Measurements from ENCODE around the gene ITPR3.

Gene ITPR3

DNA sequence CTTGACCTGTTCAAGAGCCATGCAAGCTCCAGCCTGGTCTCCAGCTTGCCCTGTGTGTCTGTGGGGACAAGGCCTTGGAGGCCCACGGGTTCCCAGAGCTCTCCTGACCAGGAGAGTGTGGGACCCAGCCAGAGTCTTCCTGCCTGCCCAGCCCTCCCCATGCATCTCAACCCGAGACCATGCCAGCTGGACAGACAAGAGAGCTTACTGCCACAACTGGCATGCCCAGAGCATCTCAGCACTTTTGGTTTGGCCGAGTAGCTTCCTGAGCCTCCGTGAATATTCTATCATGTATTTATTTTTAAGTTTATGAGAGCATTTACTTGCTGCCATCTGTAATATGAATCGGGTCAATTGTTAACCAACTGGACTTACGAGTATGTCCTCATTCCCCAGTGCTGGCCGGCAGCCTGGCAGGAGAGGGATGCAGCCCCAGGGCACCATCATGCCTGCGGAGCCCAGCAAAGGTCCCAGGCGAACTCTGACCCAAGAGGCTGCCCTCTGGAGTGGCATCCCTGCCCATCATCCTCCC is 110.7 kb downstream of the ITPR3 start:
- no peak for DNase-seq (ENCODE audit: low spot score)
- Histone ChIP-seq H3K4me3 (no peak overlapping the region), H3K27ac (no peak overlapping the region)
- TF ChIP-seq, protein P1, sequence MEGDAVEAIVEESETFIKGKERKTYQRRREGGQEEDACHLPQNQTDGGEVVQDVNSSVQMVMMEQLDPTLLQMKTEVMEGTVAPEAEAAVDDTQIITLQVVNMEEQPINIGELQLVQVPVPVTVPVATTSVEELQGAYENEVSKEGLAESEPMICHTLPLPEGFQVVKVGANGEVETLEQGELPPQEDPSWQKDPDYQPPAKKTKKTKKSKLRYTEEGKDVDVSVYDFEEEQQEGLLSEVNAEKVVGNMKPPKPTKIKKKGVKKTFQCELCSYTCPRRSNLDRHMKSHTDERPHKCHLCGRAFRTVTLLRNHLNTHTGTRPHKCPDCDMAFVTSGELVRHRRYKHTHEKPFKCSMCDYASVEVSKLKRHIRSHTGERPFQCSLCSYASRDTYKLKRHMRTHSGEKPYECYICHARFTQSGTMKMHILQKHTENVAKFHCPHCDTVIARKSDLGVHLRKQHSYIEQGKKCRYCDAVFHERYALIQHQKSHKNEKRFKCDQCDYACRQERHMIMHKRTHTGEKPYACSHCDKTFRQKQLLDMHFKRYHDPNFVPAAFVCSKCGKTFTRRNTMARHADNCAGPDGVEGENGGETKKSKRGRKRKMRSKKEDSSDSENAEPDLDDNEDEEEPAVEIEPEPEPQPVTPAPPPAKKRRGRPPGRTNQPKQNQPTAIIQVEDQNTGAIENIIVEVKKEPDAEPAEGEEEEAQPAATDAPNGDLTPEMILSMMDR (IDR thresholded peaks at IDR 0.05), result no peak

DNA sequence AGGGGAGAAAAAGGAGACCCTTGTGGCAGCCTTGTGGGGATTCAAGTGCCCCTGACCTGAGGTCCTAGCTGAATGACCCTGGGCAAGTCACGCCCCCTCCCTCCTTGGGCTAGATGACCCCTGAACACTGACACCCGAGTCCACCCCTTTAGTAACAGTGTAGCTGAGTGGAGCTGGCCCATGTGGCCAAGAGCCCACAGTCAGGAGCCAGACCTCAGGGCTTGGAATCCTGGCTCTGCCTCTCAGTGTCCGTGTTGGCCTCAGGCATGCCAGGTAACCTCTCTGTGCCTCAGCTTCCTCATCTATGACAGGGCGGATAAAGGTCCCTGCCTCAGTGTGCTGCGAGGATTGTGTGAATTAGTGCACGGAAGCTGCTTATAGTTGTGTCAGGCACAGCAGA is 111.3 kb downstream of the ITPR3 start:
- TF ChIP-seq, protein P1 (IDR thresholded peaks at IDR 0.05), result no peak
- DNase-seq (ENCODE audit: low spot score), result no peak
- Histone ChIP-seq H3K4me3 (no peak overlapping the region), H3K27ac (no peak overlapping the region)

DNA sequence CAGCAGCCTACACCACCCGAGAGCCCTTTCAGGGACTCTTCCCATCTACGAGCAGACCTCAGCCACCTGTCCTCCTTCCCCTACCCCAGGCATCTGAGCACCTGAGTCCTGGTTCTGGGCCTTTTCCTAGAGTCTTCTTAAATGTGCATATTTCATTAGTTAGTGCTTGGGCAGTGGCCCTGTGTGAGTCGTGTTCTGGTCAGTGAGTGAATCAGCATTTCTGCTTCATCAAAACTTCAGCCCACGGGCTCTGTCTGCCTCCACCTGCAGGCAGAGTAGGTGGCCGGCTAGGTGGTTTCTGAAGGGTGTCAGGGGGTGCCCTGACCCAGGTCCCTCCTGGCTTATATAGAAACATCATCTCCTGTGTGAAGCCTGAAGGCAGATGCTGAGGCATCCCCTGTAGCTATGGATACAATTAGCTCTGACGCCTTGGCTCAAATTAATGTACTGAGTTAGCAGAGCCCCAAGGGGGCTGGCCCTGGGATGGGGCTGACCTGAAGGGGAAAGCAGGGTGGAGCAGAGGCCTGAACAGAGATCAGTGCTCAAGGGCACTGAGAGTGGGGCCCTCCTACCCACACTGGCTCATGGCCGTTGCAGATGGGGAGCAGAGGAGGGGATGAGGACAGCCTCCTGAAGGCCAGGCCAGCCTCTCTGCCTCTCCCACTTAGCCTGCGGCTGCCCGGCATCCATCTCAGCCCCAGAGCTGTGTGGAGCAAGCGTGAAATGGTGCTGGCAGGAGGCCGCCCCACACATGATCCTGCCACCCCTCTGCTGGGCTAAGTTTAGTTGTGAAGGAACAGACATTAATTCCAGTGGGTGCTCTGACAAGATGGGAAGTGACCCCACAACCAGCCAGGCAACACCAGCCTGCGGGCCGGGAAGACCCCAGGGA is 111.9 kb downstream of the ITPR3 start:
- TF ChIP-seq, protein P1 (IDR thresholded peaks at IDR 0.05), result no peak
- no peak overlapping the region for H3K27ac ChIP-seq
- H3K4me3 ChIP-seq, result no peak overlapping the region

DNA sequence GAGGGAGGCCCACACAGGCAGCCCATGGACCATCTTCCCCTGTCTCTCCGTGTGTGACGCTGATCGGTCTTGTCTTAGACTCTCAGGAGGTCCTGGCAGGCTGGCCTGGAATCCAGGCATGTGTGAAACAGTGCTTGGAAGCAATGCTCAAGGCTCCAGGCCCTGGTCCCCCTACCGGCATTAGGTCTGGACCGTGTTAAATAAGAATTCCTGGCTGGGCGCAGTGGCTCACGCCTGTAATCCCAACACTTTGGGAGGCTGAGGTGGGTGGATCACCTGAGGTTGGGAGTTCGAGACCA is 112.5 kb downstream of the ITPR3 start:
- TF ChIP-seq, protein P1 (IDR thresholded peaks at IDR 0.05), result no peak
- no peak overlapping the region for H3K4me3 ChIP-seq
- H3K27ac ChIP-seq, result no peak overlapping the region
- no peak for DNase-seq (ENCODE audit: low spot score)

More for the DNA sequence above, 111.9 kb downstream of the ITPR3 start:
- no peak for DNase-seq (ENCODE audit: low spot score)

DNA sequence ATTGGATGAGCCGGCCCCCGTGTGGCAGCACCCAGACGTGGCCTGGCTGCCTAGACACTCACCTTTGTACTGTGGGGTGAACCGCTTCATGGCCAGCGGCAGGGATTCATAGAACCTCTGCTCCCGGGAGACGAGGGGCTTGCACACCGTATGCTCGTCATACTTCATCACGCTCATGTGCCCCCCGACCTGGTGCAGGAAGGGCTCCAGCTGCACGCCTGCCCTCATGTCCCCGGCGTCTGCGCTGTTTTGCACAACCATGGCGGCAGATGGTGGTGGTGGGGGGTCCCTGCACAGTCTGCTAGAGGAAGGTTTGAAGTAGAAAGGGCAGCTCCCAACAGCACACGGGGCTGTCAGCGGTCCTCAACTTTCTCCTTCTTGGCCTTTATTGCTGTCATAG is 114.1 kb downstream of the ITPR3 start:
- H3K4me3 ChIP-seq, result no peak overlapping the region
- DNase-seq (ENCODE audit: low spot score), result no peak
- TF ChIP-seq, protein P1 (IDR thresholded peaks at IDR 0.05), result no peak
- no peak overlapping the region for H3K27ac ChIP-seq

DNA sequence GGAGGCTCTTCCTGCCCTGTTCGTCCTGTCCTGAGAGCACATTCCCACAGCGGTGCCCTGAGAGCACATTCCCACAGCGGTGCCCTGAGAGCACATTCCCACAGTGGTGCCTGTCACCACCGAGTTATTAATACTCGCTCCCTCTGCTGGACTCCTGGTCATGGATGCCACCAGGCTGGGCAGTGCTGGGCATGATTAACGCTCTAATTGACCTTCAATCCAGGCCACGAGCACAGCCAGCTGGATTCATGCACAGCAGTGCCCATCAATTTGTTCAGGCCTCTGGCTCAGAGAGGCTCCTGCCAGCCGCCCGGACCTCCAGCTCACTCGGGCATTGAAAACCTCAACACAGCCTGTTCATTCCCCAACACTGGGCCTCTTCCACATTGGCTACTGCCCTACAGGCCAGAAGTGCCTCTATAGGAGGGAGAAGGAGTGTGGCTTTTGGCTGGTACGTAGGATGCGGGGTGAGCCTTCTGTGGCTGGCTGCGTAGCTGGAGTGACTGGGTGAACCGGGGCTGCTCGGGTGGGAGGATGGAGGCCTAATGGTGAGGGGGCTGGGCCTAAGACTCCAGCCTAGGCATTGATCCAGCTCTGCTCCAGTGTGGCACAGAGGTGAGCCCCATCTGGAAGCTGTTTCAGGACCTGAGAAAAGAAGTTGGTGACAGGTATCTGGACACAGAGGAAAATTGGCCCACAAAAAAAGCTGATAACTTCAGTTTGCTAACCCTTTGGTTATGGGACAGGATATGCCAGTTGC is 116.3 kb downstream of the ITPR3 start:
- TF ChIP-seq, protein P1 (IDR thresholded peaks at IDR 0.05), result no peak
- Histone ChIP-seq H3K4me3 (no peak overlapping the region), H3K27ac (peak overlapping the region in 1 of 2 donors; percentile 68)
- no peak for DNase-seq (ENCODE audit: low spot score)
